GM23248 (cell line): ENCODE measurements around the gene HHIPL2. TPM values are rescaled to one million over a fixed set of nuclear protein-coding genes. Genes with fewer than 3 reads are reported as not detected.
A peak's percentile ranks its signal among the peaks of the same experiment; 100 is the strongest.

Source experiments
- DNase-seq: peaks from one replicate; pipeline ENCODE4 v3.0.0-alpha.2; 2015
- H2AFZ ChIP-seq: fragments of 200-600 bp; sonication (generic); 2 replicates; pipeline ENCODE4 v1.6.1; 2016; ENCODE audit warnings: antibody characterized with exemption
- H3F3A ChIP-seq: fragments of 200-600 bp; sonication (generic); 2 replicates; pipeline ENCODE4 v1.6.1; 2016; ENCODE audit warnings: mild to moderate bottlenecking, antibody characterized with exemption, mixed run types; ENCODE audit not compliant: insufficient read depth
- H3K27ac ChIP-seq: fragments of 200-600 bp; sonication (generic); 2 replicates; pipeline ENCODE4 v1.5.1; 2016; ENCODE audit warnings: mild to moderate bottlenecking
- H3K27me3 ChIP-seq: fragments of 200-600 bp; sonication (generic); replicated peaks from 2 replicates; pipeline ENCODE4 v1.6.1; 2016; ENCODE audit warnings: mild to moderate bottlenecking; ENCODE audit not compliant: insufficient read depth
- H3K36me3 ChIP-seq: fragments of 200-600 bp; sonication (generic); 2 replicates; pipeline ENCODE4 v1.6.1; 2016; ENCODE audit warnings: low read depth, mild to moderate bottlenecking
- H3K4me1 ChIP-seq: fragments of 200-600 bp; sonication (generic); 2 replicates; pipeline ENCODE4 v1.6.1; 2016; ENCODE audit warnings: mild to moderate bottlenecking; ENCODE audit not compliant: insufficient read depth
- H3K4me2 ChIP-seq: fragments of 200-600 bp; sonication (generic); one replicate; pipeline ENCODE4 v1.6.1; 2016; ENCODE audit warnings: mild to moderate bottlenecking; ENCODE audit not compliant: unreplicated experiment
- H3K4me3 ChIP-seq: fragments of 200-600 bp; sonication (generic); 2 replicates; pipeline ENCODE4 v1.5.1; 2016; ENCODE audit warnings: mild to moderate bottlenecking
- H3K79me2 ChIP-seq: fragments of 200-600 bp; sonication (generic); 2 replicates; pipeline ENCODE4 v1.6.1; 2016; ENCODE audit warnings: mild to moderate bottlenecking; ENCODE audit not compliant: insufficient read depth
- H3K9ac ChIP-seq: fragments of 200-600 bp; sonication (generic); 2 replicates; pipeline ENCODE4 v1.6.1; 2016; ENCODE audit warnings: mild to moderate bottlenecking
- H3K9me2 ChIP-seq: fragments of 200-600 bp; sonication (generic); 2 replicates; pipeline ENCODE4 v1.6.1; 2016; ENCODE audit warnings: mixed run types, mild to moderate bottlenecking, moderate library complexity; ENCODE audit not compliant: insufficient read depth
- H3K9me3 ChIP-seq: fragments of 200-600 bp; sonication (generic); one replicate; pipeline ENCODE4 v1.6.1; 2017; ENCODE audit warnings: low read depth
- H4K20me1 ChIP-seq: fragments of 200-600 bp; sonication (generic); 2 replicates; pipeline ENCODE4 v1.6.0; 2016; ENCODE audit not compliant: insufficient read depth
- EZH2 ChIP-seq: fragments of 200-600 bp; sonication (generic); IDR thresholded peaks from 2 replicates; pipeline ENCODE4 v1.6.1; 2018; ENCODE audit warnings: antibody characterized with exemption, mild to moderate bottlenecking; ENCODE audit not compliant: insufficient read depth, poor library complexity, severe bottlenecking
- EZH2phosphoT487 ChIP-seq: fragments of 200-600 bp; sonication (generic); IDR thresholded peaks from 2 replicates; pipeline ENCODE4 v1.6.1; 2018; ENCODE audit warnings: antibody characterized with exemption, moderate library complexity, mild to moderate bottlenecking, low read depth; ENCODE audit not compliant: insufficient read depth
- whole genome bisulfite sequencing, 2 experiments: methylation state at CpG; one replicate each; pipeline ENCODE4 v1.1.6; 2015 to 2017; ENCODE audit warnings: low lambda C conversion rate in 2 of 2, low coverage in 1 of 2; ENCODE audit errors: missing lambda C conversion rate in 2 of 2; 5-methylcytosine and 5-hydroxymethylcytosine counted together
- in situ Hi-C: fragments of 300-500 bp; cut with MboI; formaldehyde crosslinking; loops from 2 replicates; pipeline ENCODE4 v1.15.0; 2020
- polyA plus RNA-seq: library from polyadenylated mRNA; unstranded; fragments of >200 nt; fragmentation: Nextera tagmentation; extraction: Ambion mirVana; gene quantifications from 2 replicates; pipeline ENCODE4 v1.2.1, GENCODE V29; 2016
- total RNA-seq: library from RNA; depleted of rRNA; stranded (reverse); fragments of >200 nt; shearing (Covaris generic); gene quantifications from 2 replicates; pipeline ENCODE4 v1.2.3, GENCODE V29; 2014; rRNA removed

The HHIPL2 gene
- total RNA-seq (0.25 and 1.3 TPM in 2 replicates), polyA plus RNA-seq (0.71 and 1.3 TPM in 2 replicates)

DNA sequence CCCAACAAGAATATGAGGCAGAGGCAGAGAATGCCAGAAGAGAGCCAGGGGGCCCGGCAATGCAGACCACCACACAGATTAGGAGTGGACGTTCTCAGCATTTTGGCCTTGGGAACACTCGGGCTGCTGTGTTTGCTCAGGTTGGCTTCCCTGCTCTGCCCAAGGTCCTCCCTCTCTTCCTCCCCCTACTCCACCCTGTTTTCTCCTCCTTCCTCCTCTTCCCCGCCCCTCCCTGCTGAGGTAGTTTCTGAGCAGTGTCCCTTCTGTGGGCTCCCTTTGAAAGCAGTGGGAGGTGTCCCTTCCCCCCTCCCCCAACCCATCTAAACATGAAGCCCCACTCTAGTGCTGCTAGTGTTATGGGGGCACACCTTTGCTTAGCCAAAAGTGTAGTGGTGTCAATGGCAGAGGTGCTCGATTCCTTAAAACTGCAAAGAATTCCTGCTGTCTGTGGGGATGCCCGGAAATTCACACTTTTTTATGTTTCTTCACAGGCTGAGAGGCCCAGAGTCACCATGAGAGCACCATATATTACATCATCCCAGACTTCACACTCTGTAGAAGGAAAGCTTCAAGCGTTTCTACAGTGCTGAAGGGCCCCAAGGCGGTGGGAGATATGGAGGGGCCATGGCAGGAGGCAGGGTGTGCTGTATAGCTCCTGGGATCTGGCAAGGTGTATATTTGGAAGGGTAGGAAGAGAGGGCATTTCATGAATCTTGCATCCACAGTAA lies at the start of gene HHIPL2:
TSS of gene HHIPL2 (minus strand) at position 161 of the 728 bp plus-strand sequence. CDS start at position 101, 60 bp downstream.
- Histone ChIP-seq H3K4me2 (peak within 1 kb of the TSS; percentile 77), H2AFZ (peak within 1 kb of the TSS; percentile 77)
- TF ChIP-seq EZH2phosphoT487 (no peak), EZH2 (no peak)

DNA sequence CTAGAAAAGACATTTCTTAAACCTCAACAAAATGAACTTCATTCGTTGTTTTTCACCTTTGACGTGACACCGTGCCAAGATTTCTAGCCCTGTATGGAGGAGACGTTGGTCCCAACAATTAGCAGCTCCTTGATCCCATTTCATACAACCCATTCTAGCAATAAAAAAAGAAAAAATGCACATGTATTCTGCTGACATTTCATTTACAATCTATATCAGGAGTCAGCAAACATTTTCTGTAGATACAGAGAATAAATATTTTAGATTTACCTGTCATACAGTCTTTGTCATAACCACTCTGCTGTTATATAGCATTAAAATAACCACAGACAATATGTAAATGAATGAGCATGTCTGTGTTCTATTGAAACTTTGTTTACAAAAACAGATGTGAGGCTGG lies 48.8 kb upstream of the HHIPL2 start:
- 17 to 18% methylated on average over 4 of the region's 4 CpGs for WGBS, 2 experiments
- no peak for DNase-seq
- Histone ChIP-seq H3K9me2 (no peaks in the 10 kb centered on the region), H3K4me3 (no peak overlapping the region), H4K20me1 (no peaks in the 10 kb centered on the region), H3K36me3 (no peaks in the 10 kb centered on the region), H3K27me3 (no peaks in the 10 kb centered on the region), H3F3A (peaks cover 16% of the 10 kb centered on the region), H3K9ac (no peak overlapping the region), H3K79me2 (no peaks in the 10 kb centered on the region), H3K4me1 (peaks cover 8% of the 10 kb centered on the region; the same call in 1 of the 2 replicates), H3K4me2 (no peak overlapping the region), H3K9me3 (no peaks in the 10 kb centered on the region), H3K27ac (no peak overlapping the region), H2AFZ (no peak overlapping the region)
- TF ChIP-seq EZH2 = no peak
- no peak for TF ChIP-seq EZH2phosphoT487
- in situ Hi-C loops = no loop called here

More for the DNA sequence above, at the start of gene HHIPL2:
- Histone ChIP-seq H3K4me1 (peaks cover 29% of the 10 kb centered on the region), H3K27me3 (no peaks in the 10 kb centered on the region), H3K4me3 (peak within 1 kb of the TSS; percentile 57), H3K36me3 (no peaks in the 10 kb centered on the region), H3K9ac (peak within 1 kb of the TSS; percentile 64), H3F3A (peaks cover 17% of the 10 kb centered on the region), H3K9me3 (no peaks in the 10 kb centered on the region), H3K9me2 (no peaks in the 10 kb centered on the region), H3K79me2 (no peaks in the 10 kb centered on the region), H3K27ac (peak within 1 kb of the TSS; percentile 86), H4K20me1 (no peaks in the 10 kb centered on the region)
- in situ Hi-C loops = no loop called here
- DNase-seq = peak; percentile 45
- 69 to 73% methylated on average over 7 to 8 of the region's 8 CpGs for WGBS, 2 experiments

DNA sequence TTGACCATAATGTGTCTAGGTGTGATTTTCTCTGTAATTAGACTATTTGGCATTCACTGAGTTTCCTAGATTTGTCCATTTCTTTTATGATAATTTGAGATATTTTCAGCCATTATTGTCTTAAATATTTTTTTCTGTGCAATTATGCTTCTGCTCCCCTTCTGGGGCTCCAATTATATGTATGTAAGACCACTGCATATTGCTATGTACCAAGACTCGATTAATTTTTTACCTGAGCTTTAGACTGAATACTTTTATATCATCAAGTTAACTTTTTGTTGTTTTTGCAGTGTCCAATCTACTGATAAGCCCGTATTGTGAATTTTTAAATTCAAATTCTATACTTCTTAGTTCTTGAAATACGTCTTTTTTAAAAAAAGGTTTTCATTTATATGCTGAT lies 46.9 kb upstream of the HHIPL2 start:
- Histone ChIP-seq H3K27me3 (no peaks in the 10 kb centered on the region), H3K36me3 (no peaks in the 10 kb centered on the region), H3K79me2 (no peaks in the 10 kb centered on the region; the same call in 1 of the 2 replicates), H3K27ac (no peak overlapping the region), H2AFZ (no peak overlapping the region), H3K4me3 (no peak overlapping the region), H3F3A (peaks cover 23% of the 10 kb centered on the region), H3K9me2 (no peaks in the 10 kb centered on the region), H3K4me1 (peaks cover 12% of the 10 kb centered on the region; the same call in 1 of the 2 replicates), H4K20me1 (no peaks in the 10 kb centered on the region), H3K9me3 (no peaks in the 10 kb centered on the region), H3K4me2 (no peak overlapping the region), H3K9ac (no peak overlapping the region)
- in situ Hi-C loops = no loop called here
- 72 to 81% methylated on average over 3 of the region's 3 CpGs for WGBS, 2 experiments
- no peak for DNase-seq
- TF ChIP-seq EZH2phosphoT487 (no peak), EZH2 (no peak)

DNA sequence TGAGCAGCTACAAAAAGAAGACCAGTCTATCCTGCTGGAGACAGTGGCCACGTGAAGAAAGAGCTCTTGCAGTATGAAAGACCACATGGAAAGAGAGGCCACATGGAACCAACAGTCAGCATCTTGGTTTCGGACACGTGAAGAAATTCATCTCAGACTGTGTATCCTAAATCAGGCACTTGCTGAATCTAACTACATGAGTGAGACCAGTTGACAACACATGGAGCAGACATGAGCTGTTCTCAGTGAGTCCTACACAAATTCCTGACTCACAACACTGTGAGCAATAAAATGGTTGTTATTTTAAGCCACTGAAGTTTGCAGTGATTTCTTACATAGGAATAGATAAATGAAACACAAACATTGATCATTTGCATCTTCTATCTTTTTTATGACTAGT lies 44.3 kb upstream of the HHIPL2 start:
- Histone ChIP-seq H3K27ac (peak overlapping the region; percentile 25; the same call in 1 of the 2 replicates), H4K20me1 (no peaks in the 10 kb centered on the region), H3F3A (peaks cover 23% of the 10 kb centered on the region), H3K27me3 (no peaks in the 10 kb centered on the region), H3K9me3 (no peaks in the 10 kb centered on the region), H3K4me3 (no peak overlapping the region), H2AFZ (peak overlapping the region; percentile 32; the same call in 1 of the 2 replicates), H3K9ac (no peak overlapping the region), H3K36me3 (peaks cover 7% of the 10 kb centered on the region; the same call in 1 of the 2 replicates), H3K4me1 (peaks cover 20% of the 10 kb centered on the region), H3K79me2 (peaks cover 25% of the 10 kb centered on the region), H3K9me2 (no peaks in the 10 kb centered on the region), H3K4me2 (no peak overlapping the region)
- in situ Hi-C loops = no loop called here
- peak; percentile 85 for DNase-seq
- TF ChIP-seq EZH2phosphoT487 (no peak), EZH2 (no peak)
- whole genome bisulfite sequencing, 2 experiments = 58% methylated on average over 3 of the region's 3 CpGs
